ENCODE measurements around the gene CLIP4. TPM values are rescaled to one million over a fixed set of nuclear protein-coding genes. Genes with fewer than 3 reads are reported as not detected.

The CLIP4 gene
- total and polyA plus RNA-seq, 2 experiments from 2014 or later: 0.06 to 0.14 TPM

DNA sequence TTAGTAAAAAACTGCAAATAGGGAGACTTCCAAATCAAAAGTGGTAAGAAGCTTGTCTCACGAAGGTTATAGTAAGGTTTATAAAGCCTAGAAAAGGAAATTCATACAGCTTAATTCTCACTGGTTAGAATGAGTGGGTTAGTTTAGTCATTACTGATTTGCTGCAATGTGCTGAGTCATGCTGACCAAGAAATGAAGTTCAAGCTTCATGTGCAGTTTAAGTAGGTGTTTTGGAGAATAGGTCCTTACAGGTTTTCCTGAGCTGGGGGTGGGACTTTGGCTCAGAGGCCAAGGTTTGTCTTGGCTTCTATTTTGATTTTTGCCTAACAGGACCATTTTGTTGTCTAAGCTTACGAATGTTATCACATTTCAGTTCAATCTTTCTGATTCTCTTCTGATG lies 15.1 kb downstream of the CLIP4 start (continued):
- TF ChIP-seq, protein P1, sequence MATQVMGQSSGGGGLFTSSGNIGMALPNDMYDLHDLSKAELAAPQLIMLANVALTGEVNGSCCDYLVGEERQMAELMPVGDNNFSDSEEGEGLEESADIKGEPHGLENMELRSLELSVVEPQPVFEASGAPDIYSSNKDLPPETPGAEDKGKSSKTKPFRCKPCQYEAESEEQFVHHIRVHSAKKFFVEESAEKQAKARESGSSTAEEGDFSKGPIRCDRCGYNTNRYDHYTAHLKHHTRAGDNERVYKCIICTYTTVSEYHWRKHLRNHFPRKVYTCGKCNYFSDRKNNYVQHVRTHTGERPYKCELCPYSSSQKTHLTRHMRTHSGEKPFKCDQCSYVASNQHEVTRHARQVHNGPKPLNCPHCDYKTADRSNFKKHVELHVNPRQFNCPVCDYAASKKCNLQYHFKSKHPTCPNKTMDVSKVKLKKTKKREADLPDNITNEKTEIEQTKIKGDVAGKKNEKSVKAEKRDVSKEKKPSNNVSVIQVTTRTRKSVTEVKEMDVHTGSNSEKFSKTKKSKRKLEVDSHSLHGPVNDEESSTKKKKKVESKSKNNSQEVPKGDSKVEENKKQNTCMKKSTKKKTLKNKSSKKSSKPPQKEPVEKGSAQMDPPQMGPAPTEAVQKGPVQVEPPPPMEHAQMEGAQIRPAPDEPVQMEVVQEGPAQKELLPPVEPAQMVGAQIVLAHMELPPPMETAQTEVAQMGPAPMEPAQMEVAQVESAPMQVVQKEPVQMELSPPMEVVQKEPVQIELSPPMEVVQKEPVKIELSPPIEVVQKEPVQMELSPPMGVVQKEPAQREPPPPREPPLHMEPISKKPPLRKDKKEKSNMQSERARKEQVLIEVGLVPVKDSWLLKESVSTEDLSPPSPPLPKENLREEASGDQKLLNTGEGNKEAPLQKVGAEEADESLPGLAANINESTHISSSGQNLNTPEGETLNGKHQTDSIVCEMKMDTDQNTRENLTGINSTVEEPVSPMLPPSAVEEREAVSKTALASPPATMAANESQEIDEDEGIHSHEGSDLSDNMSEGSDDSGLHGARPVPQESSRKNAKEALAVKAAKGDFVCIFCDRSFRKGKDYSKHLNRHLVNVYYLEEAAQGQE (IDR thresholded peaks at IDR 0.05; ENCODE audit: unreplicated experiment): no peak
- TF ChIP-seq POLR2AphosphoS5 (IDR thresholded peaks at IDR 0.05; ENCODE audit: low read depth) (no peak), JUNB (IDR thresholded peaks at IDR 0.05; ENCODE audit: unreplicated experiment) (no peak), CREB1 (CRISPR knock-in tag; IDR thresholded peaks at IDR 0.05; ENCODE audit: low read depth) (no peak), ZNF114 (CRISPR knock-in tag; IDR thresholded peaks at IDR 0.05) (no peak), ZNF331 (CRISPR knock-in tag; IDR thresholded peaks at IDR 0.05; ENCODE audit: low read depth) (no peak), ETS1 (IDR thresholded peaks at IDR 0.05) (no peak), STAT1 (IDR thresholded peaks at IDR 0.05; ENCODE audit: unreplicated experiment) (no peak), EZH2 (IDR thresholded peaks at IDR 0.05; ENCODE audit: low read depth, unreplicated experiment) (no peak), CTCF (conservative IDR thresholded peaks at IDR 0.05; ENCODE audit: low read depth in 2 of 2) (no peak), EZH2phosphoT487 (IDR thresholded peaks at IDR 0.05; ENCODE audit: unreplicated experiment) (no peak)

- TF ChIP-seq STAT1 (IDR thresholded peaks at IDR 0.05; ENCODE audit: unreplicated experiment) (no peak), ZNF462 (CRISPR knock-in tag; IDR thresholded peaks at IDR 0.05) (no peak)
- peaks cover 3% of the 10 kb centered on the region; the same call in 1 of the 3 replicates for H3K9me3 Mint-ChIP-seq
- no peaks in the 10 kb centered on the region for H4K20me1 ChIP-seq (replicated peaks; ENCODE audit: insufficient read depth)
- H2AFZ ChIP-seq: no peak overlapping the region
- H3K4me1 Mint-ChIP-seq: peaks cover 8% of the 10 kb centered on the region; the same call in 2 of the 3 replicates
- no peak overlapping the region for H3K4me3 ChIP-seq
- H3K4me2 ChIP-seq: no peak overlapping the region
- H3F3A ChIP-seq (replicated peaks; ENCODE audit: low read depth): no peaks in the 10 kb centered on the region
- H3K36me3 Mint-ChIP-seq (ENCODE audit: low read depth): no peaks in the 10 kb centered on the region
- no peak overlapping the region for H3K4me3 Mint-ChIP-seq
- H3K27me3 ChIP-seq (ENCODE audit: insufficient read depth): no peaks in the 10 kb centered on the region
- H3K4me1 ChIP-seq (ENCODE audit: insufficient read depth): peaks cover 10% of the 10 kb centered on the region; the same call in 1 of the 2 replicates
- H3K36me3 ChIP-seq (ENCODE audit: insufficient read depth): no peaks in the 10 kb centered on the region
- H3K9me2 ChIP-seq (ENCODE audit: insufficient read depth): no peaks in the 10 kb centered on the region
- H3K27ac Mint-ChIP-seq: no peak overlapping the region
- DNase-seq (ENCODE audit: low spot score) (no peak), ATAC-seq (no peak)
- no peak overlapping the region for H3K27ac ChIP-seq (ENCODE audit: low read depth)
- no peaks in the 10 kb centered on the region for H3K27me3 Mint-ChIP-seq (ENCODE audit: insufficient read depth, low read depth, poor library complexity)
- H3K79me2 ChIP-seq (replicated peaks; ENCODE audit: insufficient read depth): no peaks in the 10 kb centered on the region
These were observed 19.7 kb downstream of the CLIP4 start for GRCh38 chr2:29134933-29135332.
